GM18907 (cell line): ENCODE data around the gene PSMA7.

Experiments
- ATAC-seq: cut with Tn5 transposase; IDR thresholded peaks from one replicate; pipeline ENCODE4 v1.9.1; 2021; ENCODE audit warnings: mild to moderate bottlenecking, moderate library complexity; ENCODE audit not compliant: unreplicated experiment

PSMA7 gene

DNA sequence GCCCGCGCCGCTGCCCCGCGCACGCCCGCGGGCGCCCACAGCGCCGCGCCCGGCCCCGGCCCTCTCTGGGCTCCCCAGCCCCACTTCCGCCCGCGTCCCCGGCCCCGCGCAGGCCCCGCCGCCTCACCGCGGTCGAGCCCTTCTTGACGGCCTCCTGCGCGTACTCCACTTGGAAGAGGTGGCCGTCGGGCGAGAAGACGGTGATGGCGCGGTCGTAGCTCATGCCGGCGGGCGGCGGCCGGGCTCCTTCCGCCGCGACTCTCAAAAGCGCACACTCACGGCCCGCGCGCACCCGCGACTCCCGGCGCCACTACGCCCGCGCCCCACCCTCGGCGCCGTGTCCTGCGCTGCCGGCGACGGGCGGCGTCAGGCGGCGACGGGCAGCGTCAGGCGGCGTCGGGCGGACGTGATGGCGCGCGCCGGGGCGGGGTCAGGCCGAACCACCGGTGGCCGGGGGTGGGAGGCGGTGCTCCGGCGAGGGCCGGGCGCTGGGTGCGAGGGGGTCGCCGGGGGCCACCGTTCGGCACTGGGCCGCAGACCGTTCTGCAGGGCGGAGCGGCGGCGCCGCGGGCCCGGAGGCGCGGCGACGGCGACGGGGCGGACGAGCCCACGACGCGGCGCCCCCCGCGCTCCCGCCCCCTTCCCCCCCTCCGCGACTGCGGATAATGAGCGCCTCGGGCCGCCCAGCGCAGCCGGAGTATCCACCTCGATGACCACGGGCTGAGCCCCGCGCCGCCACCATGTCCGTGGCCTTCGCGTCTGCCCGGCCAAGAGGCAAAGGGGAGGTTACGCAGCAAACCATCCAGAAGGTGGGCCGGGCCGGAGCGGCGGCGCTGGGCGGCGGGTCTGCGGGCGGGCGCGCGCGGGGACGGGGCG lies at the start of gene PSMA7, which contains the start of gene SS18L1:
Gene PSMA7, minus strand, starts transcription at position 314 of the 876 bp plus-strand sequence. Its CDS starts 91 bp downstream, at position 223.
Gene SS18L1, plus strand, starts transcription at position 689 of the 876 bp plus-strand sequence. Its CDS starts 52 bp downstream, at position 741.
- peak; percentile 75 for ATAC-seq

DNA sequence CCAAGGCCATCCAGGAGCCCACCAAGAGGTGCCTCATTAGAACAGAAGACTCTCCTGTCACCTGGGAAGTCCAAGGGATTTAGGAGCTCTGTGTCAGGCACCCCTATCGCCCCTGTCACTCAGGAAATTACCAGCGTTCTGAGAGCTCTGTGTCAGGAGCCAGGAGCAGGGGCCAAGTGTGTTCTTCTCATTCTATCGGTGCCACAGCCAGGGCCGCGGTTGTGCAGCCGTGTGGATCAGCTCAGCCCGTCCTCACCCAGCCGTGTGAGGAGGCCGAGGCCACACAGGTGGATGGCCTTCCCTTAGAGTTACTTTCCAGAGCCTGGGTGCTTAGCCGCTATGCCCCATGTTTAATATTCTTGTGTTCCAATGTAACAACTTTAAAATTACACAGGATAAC lies 49.4 kb upstream of the PSMA7 start:
- ATAC-seq: no peak

DNA sequence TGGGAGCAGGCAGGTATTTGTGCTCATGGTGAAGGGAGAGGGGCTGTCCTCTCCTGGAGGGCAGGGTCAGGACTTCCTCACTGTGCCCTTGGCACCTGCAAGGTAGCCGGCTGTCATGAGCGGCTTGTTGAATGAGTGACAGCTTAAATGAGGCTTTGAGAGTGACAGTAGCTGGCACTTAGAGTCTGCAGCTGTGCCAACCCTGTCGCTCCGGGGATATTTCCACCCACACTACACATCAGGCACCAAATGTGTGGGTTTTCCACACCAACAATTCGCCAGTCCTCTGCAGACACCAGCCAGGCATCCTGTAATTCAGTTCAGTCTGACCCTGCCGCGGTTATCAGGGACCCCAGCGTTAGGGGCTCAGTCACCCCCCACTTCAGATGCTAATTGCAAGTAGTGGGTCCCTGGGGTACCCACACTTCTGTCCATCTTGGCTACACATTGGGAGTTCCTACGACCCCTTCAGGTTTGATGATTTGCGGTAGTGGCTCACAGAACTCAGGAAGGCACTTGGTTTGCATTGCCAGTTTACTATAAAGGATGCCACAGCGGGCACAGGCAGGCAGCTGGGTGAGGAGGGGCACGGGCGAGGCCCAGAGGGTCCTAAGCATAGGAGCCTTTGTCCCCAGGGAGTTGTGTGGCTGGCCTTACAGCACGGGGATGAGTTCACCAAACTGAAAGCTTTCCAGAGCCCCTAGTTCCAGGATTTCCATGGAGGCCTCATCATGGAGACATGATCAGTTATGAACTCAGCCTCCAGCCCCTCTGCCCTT lies 48.8 kb upstream of the PSMA7 start:
- ATAC-seq: no peak

DNA sequence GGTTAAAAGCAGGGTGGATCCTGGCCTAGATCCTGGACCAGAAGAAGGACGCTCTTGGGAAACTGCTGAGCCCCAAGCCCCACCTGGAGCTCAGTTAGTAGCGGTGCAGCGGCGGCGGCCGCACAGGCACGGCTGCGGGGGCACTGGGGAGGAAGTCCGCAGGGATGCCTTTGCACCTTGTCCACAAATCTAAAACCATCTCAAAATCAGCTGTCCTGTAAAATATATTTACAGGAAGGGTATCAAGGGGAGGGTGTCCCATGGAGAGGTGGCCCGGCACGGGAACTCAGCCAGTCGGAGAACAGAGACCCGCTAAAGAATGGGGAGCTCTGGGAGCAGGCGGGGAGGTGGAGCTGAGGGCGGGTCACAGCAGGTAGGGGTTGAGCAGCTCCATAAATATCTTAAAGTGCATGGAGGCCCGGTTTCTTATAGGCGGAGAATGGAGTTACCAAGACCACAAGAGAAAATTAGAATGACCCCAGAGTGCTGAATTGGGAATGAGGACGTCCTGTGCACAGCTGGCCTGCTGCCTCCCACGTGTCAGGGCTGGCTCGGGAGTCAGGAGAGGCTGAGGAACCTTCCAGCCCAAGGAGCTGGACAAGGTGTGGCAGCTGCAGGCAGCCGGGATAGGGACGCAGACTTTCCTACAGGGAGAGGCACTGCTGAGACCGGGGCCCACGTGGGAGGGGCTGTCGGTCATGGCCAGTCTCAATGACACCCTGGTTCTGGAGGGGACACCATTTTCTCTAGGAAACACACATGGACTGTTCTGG lies 47.6 kb upstream of the PSMA7 start:
- ATAC-seq: no peak

DNA sequence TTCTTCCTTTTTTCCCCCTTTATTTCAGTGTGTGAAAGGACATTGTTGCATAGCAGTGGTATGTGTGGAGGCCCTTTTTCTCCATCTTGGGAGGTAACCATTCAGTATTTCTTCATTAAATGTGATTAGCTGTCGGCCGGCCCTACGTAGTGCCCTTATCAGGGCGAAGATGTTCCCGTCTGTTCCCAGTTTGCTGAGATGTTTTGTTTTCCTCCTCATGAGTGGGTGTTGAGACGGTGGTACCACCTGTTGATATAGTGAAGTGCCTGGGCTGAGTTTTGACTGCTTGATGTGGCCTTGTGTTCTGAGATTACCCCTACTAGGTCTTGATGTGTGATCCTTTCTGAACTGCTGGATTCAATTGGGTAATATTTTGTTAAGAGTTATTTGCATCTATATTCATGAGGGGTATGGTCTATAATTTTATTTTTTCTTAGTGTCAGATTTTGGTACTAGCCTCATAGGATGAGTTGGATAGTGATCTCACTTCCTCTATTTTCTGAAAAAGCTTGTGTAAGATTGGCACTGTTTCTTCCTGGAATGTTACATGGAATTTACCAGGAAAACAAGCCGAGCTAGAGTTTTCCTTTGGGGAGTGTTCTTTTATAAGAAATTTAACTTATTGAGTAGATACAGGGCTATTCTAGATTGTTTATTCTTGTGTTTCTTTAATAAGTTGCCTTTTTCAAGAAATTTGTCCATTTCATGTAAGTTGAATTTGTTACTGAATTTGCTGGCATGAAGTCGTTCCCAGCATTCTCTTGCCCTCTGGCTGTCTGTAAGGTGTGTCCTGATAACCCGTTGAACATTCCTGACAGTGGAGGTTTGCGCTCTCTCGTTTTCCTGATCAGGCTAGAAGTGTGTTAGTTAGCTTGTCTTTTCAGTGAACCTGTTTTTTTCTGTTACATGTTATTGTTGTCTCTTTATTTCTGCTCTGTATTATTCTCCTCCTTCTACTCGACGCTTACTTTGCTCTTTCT lies 44.0 kb upstream of the PSMA7 start:
- no peak for ATAC-seq

DNA sequence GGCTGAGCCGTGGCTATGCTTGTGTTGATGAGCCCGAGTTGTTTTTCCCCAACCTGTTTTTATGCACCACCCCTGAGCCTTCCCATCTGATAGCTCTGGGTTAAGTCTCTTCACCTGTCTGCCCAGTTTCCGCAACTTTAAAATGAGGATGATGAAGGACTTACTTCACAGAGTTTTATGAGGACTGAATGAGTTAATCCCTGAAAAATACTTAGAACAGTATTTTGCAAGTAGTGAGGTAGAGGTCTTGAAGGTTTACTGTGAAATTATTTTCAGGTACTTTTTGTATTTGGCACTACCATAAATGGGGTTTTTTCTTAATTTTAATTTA lies 42.9 kb upstream of the PSMA7 start:
- ATAC-seq: no peak

DNA sequence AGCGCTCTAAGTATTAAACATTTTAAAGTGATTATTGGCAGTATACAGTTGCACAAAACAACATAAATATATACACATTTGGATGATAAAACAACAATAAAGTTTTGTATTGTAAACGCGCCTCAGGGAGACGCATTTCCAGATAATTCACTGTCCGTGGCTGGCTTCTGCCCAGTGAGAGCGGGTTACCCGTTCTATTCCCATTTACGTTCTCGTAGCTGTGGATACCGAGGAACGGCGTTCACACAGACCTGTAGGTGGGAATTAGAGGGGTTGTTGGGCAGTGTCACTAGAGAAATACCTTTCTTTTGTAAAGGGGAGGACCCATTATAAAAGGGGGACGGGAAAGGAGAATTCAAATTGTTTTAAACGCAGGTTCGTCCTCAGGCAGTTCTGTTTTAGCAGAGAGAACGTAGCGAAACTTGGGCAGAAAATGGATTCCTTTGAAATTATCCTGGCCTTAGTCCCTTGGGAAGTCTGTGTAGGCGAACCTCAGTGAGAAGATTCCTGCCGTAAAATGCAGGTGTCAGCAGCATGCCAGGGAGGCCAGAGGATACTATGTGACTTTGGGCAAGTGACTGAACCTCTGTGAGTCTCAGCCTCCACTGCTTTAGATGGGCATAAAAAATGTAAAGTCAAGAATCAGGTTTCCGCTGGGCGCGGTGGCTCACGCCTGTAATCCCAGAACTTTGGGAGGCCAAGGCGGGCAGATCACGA lies 40.4 kb upstream of the PSMA7 start:
- no peak for ATAC-seq

DNA sequence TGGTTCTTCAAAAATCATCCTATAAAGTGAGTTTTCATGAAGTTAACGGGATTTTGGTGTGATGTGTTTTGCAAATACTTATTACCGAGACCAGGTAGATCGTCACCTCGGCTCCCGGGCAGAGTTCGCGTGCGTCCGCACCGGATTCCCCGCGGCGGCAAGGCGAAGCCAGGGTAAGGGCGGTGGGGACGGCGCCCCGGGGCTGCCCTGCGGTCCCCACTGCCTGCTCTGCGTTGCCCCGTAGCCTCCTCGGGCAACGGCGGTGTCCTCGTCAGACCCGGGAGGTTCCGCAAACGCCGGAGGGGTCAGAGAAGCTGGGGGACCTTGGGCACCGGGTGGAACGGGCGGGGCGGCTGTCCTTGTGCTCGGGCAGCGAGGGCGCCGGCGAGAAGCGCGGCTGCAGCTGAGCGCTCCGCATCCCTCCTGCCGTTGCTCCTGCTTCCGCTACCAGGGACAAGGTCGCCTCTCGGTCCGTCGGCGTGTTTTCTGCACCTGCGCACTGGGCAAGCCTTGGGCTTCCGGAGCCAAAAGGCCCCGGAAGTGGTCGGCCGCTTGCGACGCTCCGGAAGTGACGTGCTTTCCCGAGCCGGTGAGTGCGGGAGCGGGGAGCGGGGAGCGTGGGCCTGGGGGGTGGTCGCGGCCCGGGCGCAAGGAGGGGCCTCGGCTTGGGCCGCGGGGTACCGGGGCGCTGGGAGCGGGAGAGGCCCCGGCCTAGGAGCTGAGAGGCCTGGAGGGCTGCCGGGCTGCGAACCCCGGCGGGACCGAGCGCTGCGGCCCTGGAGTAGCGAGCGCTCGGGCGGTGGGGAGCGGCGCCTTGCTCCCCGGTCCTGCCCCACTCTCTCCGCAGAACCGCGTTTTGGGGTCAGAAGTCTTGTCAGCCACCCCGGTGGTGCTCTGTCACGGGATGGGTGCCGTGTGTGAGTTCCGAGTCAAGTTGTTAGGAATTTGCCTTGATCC lies 39.6 kb upstream of the PSMA7 start, which contains the start of gene MTG2:
Gene MTG2, plus strand, starts transcription at position 560 of the 957 bp plus-strand sequence. CDS start 10,393 bp downstream, outside the sequence.
- peak; percentile 88 for ATAC-seq

DNA sequence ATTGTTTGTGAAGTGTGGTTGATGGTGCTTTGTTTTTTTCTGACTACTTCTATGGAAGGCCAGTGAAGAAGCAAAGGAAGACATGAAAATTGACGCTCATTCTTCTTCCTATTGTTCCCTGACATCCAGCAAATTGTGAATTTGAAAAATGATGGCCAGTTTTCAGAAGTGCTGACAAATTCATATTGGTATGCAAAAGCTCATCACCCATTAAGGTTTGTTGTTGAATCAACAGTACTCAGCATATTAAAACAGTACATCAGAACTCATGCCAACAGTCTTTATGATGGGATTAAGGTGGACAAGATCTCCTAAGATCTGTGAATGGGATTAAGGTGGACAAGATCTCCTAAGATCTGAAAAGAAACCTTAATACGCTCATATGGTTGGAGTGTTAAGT lies 38.6 kb upstream of the PSMA7 start:
- no peak for ATAC-seq

DNA sequence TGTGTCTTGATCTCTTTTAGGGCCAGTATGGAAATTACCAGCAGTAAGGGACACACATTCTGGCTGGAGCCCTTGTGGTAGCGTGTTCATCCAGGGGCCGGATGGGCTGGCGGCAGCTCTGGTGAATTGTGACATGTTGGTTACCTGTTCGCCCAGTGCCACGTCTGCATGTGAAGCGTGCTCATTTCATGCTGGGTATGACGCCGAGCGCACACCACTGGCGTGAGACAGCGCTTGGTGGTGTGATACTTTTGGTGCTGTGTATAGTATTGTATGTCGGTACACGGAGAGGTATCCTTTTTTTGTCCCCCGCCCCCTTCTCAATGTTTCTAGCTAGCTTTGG lies 35.9 kb upstream of the PSMA7 start:
- ATAC-seq: no peak

DNA sequence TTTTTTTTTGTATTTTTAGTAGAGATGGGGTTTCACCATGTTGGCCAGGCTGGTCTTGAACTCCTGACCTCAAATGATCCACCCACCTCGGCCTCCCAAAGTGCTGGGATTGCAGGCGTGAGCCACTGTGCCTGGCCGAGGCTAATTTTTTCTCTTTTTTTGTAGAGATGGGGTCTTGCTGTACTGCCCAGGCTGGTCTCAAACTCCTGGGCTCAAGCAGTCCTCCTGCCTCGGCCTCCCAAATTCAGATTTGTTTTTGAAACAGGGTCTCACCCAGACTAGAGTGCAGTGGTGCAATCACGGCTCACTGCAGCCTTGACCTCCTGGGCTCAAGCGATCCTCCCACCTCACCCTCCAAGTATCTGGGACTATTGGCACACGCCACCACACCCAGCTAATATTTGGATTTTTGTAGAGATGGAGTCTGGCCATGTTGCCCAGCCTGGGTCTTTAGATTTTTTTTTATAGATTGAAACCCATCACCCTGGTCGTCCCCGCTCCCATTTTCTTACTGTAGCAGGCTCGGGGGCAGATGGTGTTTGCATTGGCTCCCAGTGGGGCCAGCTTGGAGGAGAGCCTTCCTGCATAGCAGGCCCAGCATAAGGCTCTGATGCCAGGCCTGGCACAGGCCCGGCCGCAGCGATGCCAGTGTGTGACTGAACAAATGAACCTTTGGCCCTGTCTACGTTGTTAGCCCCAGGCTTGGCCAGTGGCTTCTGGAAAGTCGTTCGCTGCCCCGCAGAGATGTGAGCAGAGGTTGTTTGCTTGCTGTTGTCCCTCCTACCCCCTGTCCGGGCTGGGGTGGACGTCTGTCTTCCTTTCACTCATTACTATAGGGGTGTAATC lies 35.3 kb upstream of the PSMA7 start:
- ATAC-seq: no peak

DNA sequence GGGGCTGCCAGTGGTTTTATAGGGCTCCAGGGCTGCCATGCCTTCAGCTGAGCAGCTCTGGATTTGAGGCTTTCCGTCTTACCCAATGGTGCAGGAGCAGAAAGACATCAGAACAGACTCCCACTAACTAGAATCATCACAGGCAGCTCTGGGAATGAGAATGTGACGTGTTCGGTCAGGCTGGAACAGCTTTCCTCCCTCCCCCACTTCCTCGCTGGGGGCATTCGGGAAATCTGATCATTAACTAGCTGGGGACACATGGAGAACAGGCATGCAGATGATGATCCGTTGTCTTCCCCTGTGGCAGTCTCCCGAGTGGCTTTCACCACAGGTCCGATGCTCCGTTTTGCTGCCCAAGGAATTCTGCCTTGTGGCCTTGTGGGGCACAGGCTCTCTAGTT lies 34.1 kb upstream of the PSMA7 start:
- ATAC-seq: no peak

DNA sequence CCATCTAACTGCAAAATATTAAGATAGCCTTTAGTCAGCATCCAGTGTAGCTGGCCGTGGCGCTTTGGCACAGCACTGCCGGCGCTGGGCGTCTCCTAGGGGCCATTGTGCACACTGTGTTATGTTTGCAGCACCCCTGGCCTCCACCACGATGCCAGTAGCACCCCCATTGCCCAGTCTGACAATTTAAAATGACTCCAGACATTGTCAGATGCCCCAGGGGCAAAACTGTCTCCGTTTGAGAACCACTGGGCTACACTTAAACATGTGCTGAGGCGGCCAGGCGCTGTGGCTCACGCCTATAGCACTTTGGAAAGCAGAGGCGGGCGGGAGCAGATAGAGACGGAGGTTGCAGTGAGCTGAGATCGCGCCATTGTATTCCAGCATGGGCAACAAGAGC lies 33.7 kb upstream of the PSMA7 start:
- no peak for ATAC-seq

DNA sequence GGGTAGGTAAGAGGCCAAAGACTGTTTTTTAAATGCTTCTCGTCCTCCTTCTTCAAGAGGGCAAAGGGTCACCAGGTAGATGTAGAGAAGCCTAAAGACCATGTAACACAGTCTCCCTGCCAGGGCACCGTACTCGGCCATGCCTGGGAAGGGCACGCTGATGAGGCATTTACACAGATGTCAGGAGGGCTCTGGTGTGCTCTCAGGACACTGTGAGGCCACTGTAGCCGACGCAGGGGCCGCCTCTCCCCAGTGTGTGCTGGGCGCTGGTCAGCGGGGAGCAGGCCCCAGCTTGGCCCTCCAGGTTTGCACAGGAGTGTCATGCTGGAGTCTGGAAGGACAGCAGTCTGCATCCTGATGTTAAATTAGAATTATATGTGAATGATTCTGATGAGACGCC lies 32.5 kb upstream of the PSMA7 start:
- no peak for ATAC-seq

DNA sequence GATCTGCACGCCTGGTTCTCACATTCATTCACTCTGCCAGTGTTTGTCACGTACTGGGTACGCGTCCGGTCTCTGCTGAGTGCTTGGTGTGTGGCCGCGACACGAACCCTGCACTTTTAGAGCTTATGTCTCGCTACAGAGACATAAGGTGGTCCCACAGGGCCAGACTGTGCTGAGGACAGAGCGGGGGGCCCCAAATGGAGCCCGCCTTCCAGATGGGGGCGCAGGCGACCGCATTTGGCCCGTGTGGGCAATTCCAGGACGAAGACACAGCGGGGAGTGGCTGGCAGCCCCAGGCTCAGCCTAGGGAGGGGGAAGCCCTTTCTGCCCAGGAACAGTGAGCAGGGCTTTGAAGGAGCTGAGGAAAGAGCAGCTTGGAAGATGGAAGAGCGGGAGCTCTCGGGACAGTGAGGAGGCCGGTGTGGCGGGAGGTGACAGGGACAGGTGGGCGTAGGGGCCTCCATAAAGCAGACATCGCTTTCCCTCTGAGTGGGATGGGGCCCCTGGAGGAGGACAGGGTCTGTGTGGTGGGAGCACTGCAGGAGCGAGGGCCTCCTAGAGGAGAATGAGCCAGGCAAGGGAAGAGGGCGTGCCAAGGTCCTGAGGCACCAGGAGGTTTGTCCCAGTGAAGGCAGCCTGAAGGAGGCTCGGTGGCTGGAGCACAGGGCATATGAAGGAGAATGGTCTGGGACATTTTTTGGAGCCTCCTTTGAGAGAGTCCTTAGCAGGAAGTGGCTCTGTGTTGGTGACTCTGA lies 31.9 kb upstream of the PSMA7 start:
- no peak for ATAC-seq

DNA sequence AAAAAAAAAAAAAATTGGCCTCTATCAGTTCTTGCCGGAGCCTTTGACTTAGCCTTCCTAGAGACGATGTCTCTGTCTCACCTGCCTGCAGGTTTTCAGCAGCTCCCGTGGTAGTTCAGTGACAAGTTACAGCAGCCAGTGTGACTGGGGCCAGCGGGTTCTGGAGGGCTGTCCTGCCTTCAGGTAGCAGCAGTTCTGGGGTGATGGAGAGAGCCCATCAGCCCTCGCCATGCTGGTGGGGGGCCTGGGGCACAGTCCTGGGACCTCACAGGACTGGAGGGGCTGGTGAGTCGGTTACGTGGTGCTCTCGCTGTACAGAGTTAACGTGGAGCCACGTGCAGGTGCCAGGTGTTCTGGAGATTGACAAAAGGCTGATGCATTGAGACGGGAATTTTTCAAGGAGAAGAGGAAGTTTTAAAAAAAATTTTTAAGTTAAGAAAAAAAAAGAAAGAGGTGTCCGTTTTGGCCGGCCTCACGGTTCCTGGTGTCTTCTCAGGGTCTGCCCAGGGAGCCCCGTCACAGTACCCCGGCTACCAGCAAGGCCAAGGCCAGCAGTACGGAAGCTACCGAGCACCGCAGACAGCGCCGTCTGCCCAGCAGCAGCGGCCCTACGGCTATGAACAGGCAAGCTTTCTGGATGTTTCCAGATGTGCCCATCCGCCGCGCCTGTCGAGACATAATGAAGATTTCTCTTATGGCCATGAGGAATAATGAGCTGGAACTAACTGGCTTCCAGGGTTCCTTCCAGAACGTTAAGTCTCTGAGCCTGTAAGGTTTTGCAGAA lies 31.0 kb upstream of the PSMA7 start:
- no peak for ATAC-seq
